ENCODE data around the gene ADPRH. TPM values are rescaled to one million over a fixed set of nuclear protein-coding genes. Genes with fewer than 3 reads are reported as not detected.

ADPRH gene
- total and polyA plus RNA-seq, 2 of the 4 experiments (the other 2 are of a cell fraction) = under 0.01 to 0.12 TPM

DNA sequence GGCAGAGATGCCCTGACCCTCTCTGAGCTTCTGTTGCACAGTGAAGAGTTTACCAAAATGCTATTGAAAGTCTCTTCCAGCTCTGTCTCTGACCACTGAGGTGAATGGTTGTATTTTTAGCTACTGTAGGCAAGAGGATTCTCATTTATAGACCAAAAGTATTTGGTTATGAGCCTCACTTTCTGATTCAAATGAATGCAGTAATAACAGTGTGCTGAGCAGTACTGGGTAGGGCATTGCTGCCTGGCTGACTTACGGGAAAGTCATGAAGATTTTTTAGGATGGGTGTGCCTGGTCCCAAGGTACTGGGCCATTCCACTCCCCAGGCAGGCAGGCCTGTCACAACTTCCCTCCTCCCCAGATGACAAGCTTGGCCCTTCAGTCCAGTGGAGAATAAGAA lies 33.9 kb downstream of the ADPRH start:
- DNase-seq (no peak), ATAC-seq (ENCODE audit: low read depth) (no peak)
- H3K27me3 ChIP-seq (ENCODE audit: control insufficient read depth, insufficient read depth, low read length) = peaks cover 9% of the 10 kb centered on the region
- H2AK5ac ChIP-seq (ENCODE audit: low read depth, low read length) = no peak overlapping the region
- H3K9me3 ChIP-seq (ENCODE audit: control insufficient read depth, insufficient read depth, low read length) = no peaks in the 10 kb centered on the region
- H3K79me1 ChIP-seq (ENCODE audit: low read depth in 1 of 2, low read length in 2 of 2) = no peaks in the 10 kb centered on the region
- ChIA-PET POLR2A (ENCODE audit: unreplicated experiment) (no interaction called here), CTCF (no interaction called here)
- no peak overlapping the region for H2AFZ ChIP-seq (replicated peaks; ENCODE audit: low read length, poor library complexity)
- intact Hi-C loops (cut with micrococcal nuclease) (no loop called here), dilution Hi-C loops (cut with HindIII; ENCODE audit: low sequenced_read_pairs, unreplicated experiment) (no loop called here), in situ Hi-C loops (cut with MboI; ENCODE audit: low sequenced_read_pairs) (no loop called here)
- H3K4ac ChIP-seq (ENCODE audit: low read depth, low read length) = no peak overlapping the region
- no peaks in the 10 kb centered on the region for H4K20me1 ChIP-seq (ENCODE audit: insufficient read depth, low read length)
- H3K23ac ChIP-seq (ENCODE audit: low read depth, low read length) = no peak overlapping the region
- no peak for TF ChIP-seq SMC3 (IDR thresholded peaks at IDR 0.05; ENCODE audit: low read depth, low read length)
- TF ChIP-seq RFX5 (IDR thresholded peaks at IDR 0.05; ENCODE audit: low read depth, low read length) = no peak
- TF ChIP-seq CEBPB (IDR thresholded peaks at IDR 0.05; ENCODE audit: low read depth, low read length) = no peak
- TF ChIP-seq FOS (IDR thresholded peaks at IDR 0.05; ENCODE audit: low read depth, low read length) = no peak
- TF ChIP-seq, protein P1, sequence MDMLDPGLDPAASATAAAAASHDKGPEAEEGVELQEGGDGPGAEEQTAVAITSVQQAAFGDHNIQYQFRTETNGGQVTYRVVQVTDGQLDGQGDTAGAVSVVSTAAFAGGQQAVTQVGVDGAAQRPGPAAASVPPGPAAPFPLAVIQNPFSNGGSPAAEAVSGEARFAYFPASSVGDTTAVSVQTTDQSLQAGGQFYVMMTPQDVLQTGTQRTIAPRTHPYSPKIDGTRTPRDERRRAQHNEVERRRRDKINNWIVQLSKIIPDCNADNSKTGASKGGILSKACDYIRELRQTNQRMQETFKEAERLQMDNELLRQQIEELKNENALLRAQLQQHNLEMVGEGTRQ (IDR thresholded peaks at IDR 0.05; ENCODE audit: low read depth, low read length) = no peak
- no peak for TF ChIP-seq MAZ (IDR thresholded peaks at IDR 0.05; ENCODE audit: borderline replicate concordance, low read depth, low read length)
- TF ChIP-seq MAFK (IDR thresholded peaks at IDR 0.05; ENCODE audit: low read depth, low read length) = no peak
- no peak for TF ChIP-seq RAD21 (IDR thresholded peaks at IDR 0.05; ENCODE audit: low read length)
- no peak for TF ChIP-seq CHD1 (IDR thresholded peaks at IDR 0.05; ENCODE audit: low read depth, low read length)
- TF ChIP-seq RCOR1 (IDR thresholded peaks at IDR 0.05; ENCODE audit: insufficient replicate concordance, low read length) = no peak
- no peak for TF ChIP-seq MXI1 (IDR thresholded peaks at IDR 0.05; ENCODE audit: borderline replicate concordance, low read depth, low read length)
- no peak overlapping the region for H4K5ac ChIP-seq (ENCODE audit: low read depth, low read length)
- no peak overlapping the region for H3K18ac ChIP-seq (ENCODE audit: low read depth, low read length)
- H2BK20ac ChIP-seq (ENCODE audit: low read depth, low read length) = no peak overlapping the region
- H3K4me1 ChIP-seq (ENCODE audit: control insufficient read depth, insufficient read depth, low read length) = no peaks in the 10 kb centered on the region
- H3K56ac ChIP-seq (ENCODE audit: extremely low read depth, insufficient read depth, low read length) = no peak overlapping the region
- H3K14ac ChIP-seq (replicated peaks; ENCODE audit: low read depth, low read length) = no peak overlapping the region
- no peak overlapping the region for H3K4me3 ChIP-seq (ENCODE audit: insufficient read depth, low read depth, low read length)
- H3K27ac ChIP-seq (ENCODE audit: insufficient read depth, low read length) = no peak overlapping the region
- no peak overlapping the region for H4K91ac ChIP-seq (ENCODE audit: insufficient read depth, low read depth, low read length)
- H4K8ac ChIP-seq (ENCODE audit: low read depth in 2 of 2, low read length in 2 of 2) = no peak overlapping the region
- H2BK15ac ChIP-seq (ENCODE audit: low read depth, low read length) = no peak overlapping the region
- no peaks in the 10 kb centered on the region for H3K9me1 ChIP-seq (ENCODE audit: insufficient read depth, low read length)
- H2AK9ac ChIP-seq (replicated peaks; ENCODE audit: low read depth, low read length, poor library complexity) = no peak overlapping the region
- H3K4me2 ChIP-seq (ENCODE audit: low read depth, low read length) = no peak overlapping the region
- no CpG with 5 or more reads among the region's 1 CpG for WGBS, 2 experiments (ENCODE audit: extremely low coverage in 2 of 2, insufficient read length in 1 of 2)
- H3K9ac ChIP-seq (ENCODE audit: low read depth, low read length) = no peak overlapping the region
- no TSS peak for BruUV-seq (replicated peaks)
- H3K36me3 ChIP-seq (ENCODE audit: control insufficient read depth, insufficient read depth, low read length) = no peaks in the 10 kb centered on the region
- no peak overlapping the region for H2BK120ac ChIP-seq (ENCODE audit: low read depth, low read length)
- H2BK5ac ChIP-seq (ENCODE audit: low read depth, low read length, poor library complexity, severe bottlenecking) = no peak overlapping the region
